ENCODE measurements around the gene GNG5.

GNG5 gene

GRCh38 chr1:84467298-84467697 lies 39.1 kb downstream of the GNG5 start:
- Histone ChIP-seq H4K20me1 (ENCODE audit: insufficient read depth, low read length, poor library complexity, severe bottlenecking) (no peaks in the 10 kb centered on the region), H3K9ac (ENCODE audit: low read depth, low read length, poor library complexity, severe bottlenecking) (no peak overlapping the region), H3K9me3 (ENCODE audit: insufficient read depth, low read depth, low read length) (no peaks in the 10 kb centered on the region), H2AFZ (ENCODE audit: low read length) (no peak overlapping the region), H3K79me2 (ENCODE audit: insufficient read depth, low read length) (no peaks in the 10 kb centered on the region), H3F3A (ENCODE audit: low read depth) (no peaks in the 10 kb centered on the region), H3K27me3 (ENCODE audit: insufficient read depth, low read length, poor library complexity, severe bottlenecking) (peaks cover 100% of the 10 kb centered on the region), H3K36me3 (ENCODE audit: insufficient read depth, low read length) (no peaks in the 10 kb centered on the region), H3K4me3 (ENCODE audit: low read length, poor library complexity, severe bottlenecking) (no peak overlapping the region), H3K4me2 (ENCODE audit: low read depth, low read length, poor library complexity, severe bottlenecking) (no peak overlapping the region), H3K9me2 (replicated peaks; ENCODE audit: low read depth, low read length) (no peaks in the 10 kb centered on the region), H3K4me1 (ENCODE audit: insufficient read depth, low read length, poor library complexity, severe bottlenecking) (no peaks in the 10 kb centered on the region)
- TF ChIP-seq CTCF (conservative IDR thresholded peaks at IDR 0.05; ENCODE audit: low read length), result no peak
- no peak for TF ChIP-seq EZH2phosphoT487 (IDR thresholded peaks at IDR 0.05; ENCODE audit: borderline replicate concordance)

GRCh38 chr1:84462118-84462517 lies 44.3 kb downstream of the GNG5 start:
- no peaks in the 10 kb centered on the region for H3K9me3 ChIP-seq (ENCODE audit: insufficient read depth, low read depth, low read length)
- H3K4me3 ChIP-seq (ENCODE audit: low read length, poor library complexity, severe bottlenecking), result no peak overlapping the region
- no peaks in the 10 kb centered on the region for H4K20me1 ChIP-seq (ENCODE audit: insufficient read depth, low read length, poor library complexity, severe bottlenecking)
- H3K4me2 ChIP-seq (ENCODE audit: low read depth, low read length, poor library complexity, severe bottlenecking), result no peak overlapping the region
- H3K27me3 ChIP-seq (ENCODE audit: insufficient read depth, low read length, poor library complexity, severe bottlenecking), result peaks cover 100% of the 10 kb centered on the region
- no peak for TF ChIP-seq CTCF (conservative IDR thresholded peaks at IDR 0.05; ENCODE audit: low read length)
- no peak for TF ChIP-seq EZH2phosphoT487 (IDR thresholded peaks at IDR 0.05; ENCODE audit: borderline replicate concordance)
- H3K79me2 ChIP-seq (ENCODE audit: insufficient read depth, low read length), result no peaks in the 10 kb centered on the region
- H3K9me2 ChIP-seq (replicated peaks; ENCODE audit: low read depth, low read length), result no peaks in the 10 kb centered on the region
- H2AFZ ChIP-seq (ENCODE audit: low read length), result no peak overlapping the region
- no peaks in the 10 kb centered on the region for H3K36me3 ChIP-seq (ENCODE audit: insufficient read depth, low read length)
- H3K4me1 ChIP-seq (ENCODE audit: insufficient read depth, low read length, poor library complexity, severe bottlenecking), result no peaks in the 10 kb centered on the region
- H3K9ac ChIP-seq (ENCODE audit: low read depth, low read length, poor library complexity, severe bottlenecking), result no peak overlapping the region
- no peaks in the 10 kb centered on the region for H3F3A ChIP-seq (ENCODE audit: low read depth)

- Histone ChIP-seq H3K4me2 (ENCODE audit: low read depth, low read length, poor library complexity, severe bottlenecking) (no peak overlapping the region), H3K9me2 (replicated peaks; ENCODE audit: low read depth, low read length) (no peaks in the 10 kb centered on the region), H3K79me2 (ENCODE audit: insufficient read depth, low read length) (no peaks in the 10 kb centered on the region), H4K20me1 (ENCODE audit: insufficient read depth, low read length, poor library complexity, severe bottlenecking) (no peaks in the 10 kb centered on the region), H3K9me3 (ENCODE audit: insufficient read depth, low read depth, low read length) (no peaks in the 10 kb centered on the region), H2AFZ (ENCODE audit: low read length) (no peak overlapping the region), H3F3A (ENCODE audit: low read depth) (no peaks in the 10 kb centered on the region), H3K9ac (ENCODE audit: low read depth, low read length, poor library complexity, severe bottlenecking) (no peak overlapping the region), H3K27me3 (ENCODE audit: insufficient read depth, low read length, poor library complexity, severe bottlenecking) (peaks cover 57% of the 10 kb centered on the region), H3K4me1 (ENCODE audit: insufficient read depth, low read length, poor library complexity, severe bottlenecking) (no peaks in the 10 kb centered on the region), H3K4me3 (ENCODE audit: low read length, poor library complexity, severe bottlenecking) (no peak overlapping the region), H3K36me3 (ENCODE audit: insufficient read depth, low read length) (no peaks in the 10 kb centered on the region)
- TF ChIP-seq CTCF (conservative IDR thresholded peaks at IDR 0.05; ENCODE audit: low read length), result no peak
- TF ChIP-seq EZH2phosphoT487 (IDR thresholded peaks at IDR 0.05; ENCODE audit: borderline replicate concordance), result no peak
These were observed 53.9 kb downstream of the GNG5 start for GRCh38 chr1:84452436-84452835.
